Stimulated activated CD4-positive, alpha-beta T cell treated with anti-CD3 and anti-CD28 coated beads, Interleukin-1b, Interleukin-23, amount 100 ng/mL, for 48 hours (primary cell): Measurements from ENCODE around the gene NPTN.

Source experiments
- DNase-seq: peaks from one replicate; pipeline ENCODE4 v3.0.0-alpha.2; 2020

Gene NPTN

DNA sequence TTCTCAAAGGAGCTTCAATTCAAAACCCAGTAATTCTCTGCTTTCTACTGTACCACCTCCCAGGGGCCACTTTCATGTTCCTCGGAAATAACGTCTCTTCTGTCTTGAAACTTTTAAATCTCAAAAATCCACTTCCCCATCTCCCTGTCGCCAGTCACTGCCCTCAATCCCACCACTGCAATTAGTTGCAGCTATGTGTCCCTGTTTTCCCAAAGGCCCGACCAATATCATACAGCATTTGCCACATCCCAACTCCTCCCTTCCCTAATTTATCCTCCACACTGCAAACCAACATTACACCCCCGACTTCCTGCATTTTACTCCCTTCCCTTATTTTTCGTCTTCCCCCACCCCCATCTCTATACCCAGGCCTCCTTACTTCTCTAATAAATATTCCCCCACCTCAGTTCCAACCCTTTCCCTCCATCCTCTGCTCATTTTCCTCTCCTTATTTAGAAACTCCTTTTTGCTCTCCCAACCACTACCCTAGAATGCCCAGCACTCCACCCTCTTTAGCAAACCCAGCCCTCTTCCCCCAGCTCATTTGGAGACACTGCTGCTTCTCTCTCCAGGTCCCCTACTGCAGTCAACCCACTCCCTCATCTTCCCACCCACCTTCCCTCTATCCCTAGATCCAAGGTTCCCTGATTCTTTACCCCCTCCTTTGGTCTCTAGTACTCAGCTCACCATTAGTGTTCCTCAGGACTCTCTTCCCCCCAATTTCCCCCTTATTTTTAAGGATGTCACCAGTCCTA lies 1.1 kb downstream of the NPTN start:
- DNase-seq: no peak

- no peak for DNase-seq
Observed at GRCh38 chr15:73630921-73631362, 2.2 kb downstream of the NPTN start.

DNA sequence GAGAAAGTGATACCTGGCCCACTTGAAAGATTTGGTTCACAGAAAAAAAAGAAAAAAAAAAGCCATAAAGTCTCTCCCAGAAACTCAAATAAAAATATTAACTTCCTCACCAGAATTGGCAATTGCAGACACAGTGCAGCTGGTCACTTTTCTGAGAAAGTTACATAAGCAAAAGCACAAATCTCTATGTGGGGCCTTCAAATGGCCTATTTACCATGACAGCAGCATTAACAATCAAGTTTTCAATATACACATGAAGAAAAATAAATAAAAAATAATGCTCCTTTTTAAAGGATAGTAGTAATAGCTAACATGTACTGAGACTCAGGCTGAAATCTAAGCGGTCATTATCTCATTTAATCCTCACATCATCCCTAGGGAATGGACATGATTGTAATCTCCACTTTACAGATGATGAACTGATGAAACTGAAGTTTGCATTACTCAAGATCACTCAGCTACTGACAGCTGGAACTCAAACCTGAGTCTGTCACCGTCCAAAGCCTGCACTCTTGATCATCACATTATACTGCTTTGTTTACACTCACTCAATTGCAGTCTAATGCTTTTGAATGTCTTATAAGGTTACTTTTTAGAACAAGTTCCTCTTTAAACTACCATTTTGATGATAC lies 3.3 kb downstream of the NPTN start:
- DNase-seq: no peak

- no peak for DNase-seq
Observed at GRCh38 chr15:73628976-73629797, 4.0 kb downstream of the NPTN start.

GRCh38 chr15:73628102-73628501 lies 5.1 kb downstream of the NPTN start:
- DNase-seq: no peak

GRCh38 chr15:73626072-73626471 lies 7.1 kb downstream of the NPTN start:
- no peak for DNase-seq

DNA sequence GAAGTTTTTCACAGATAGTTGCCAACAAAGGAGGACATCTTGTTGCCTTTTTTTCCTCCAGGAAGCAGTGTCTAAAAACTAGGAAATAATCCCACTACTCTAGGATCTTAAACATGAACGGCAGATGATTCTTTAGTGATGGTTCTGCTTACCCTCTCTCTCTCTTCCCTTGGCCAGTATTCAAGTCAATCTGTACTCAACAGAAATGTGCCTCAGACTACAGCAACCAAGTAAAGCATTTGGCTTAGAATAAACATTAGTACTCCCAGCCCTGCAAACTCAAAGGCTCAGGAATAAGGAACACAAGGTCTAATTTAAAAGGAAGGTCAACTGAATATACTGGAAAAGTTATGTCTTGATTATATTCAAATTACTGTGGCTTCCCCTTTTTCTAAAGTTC lies 8.7 kb downstream of the NPTN start:
- no peak for DNase-seq

DNA sequence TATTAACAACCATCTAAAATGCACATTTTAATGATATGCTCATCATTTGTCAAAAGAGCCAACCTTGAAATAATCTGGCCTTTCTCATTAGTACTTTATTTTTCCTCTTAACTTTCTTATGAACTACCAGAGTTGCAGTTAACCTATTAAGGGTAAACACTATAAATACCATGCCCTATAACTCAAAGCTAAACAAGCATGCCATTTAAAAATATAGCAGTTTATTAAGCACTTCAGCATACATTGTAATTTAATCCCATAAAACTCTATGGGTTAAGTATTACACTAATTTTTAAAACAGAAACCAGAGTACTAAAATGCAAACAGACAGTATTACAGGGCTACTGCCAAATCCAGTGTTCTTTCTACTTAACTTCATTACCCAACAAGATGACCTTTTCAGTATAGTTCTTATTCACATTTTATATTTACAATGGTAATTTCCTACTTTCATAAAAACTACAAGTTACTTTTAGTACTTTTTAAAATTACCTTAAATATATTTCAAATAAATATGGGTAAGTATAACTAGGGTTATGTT lies 11.8 kb downstream of the NPTN start:
- DNase-seq: no peak

- no peak for DNase-seq
Observed at GRCh38 chr15:73620078-73620477, 13.1 kb downstream of the NPTN start.

DNA sequence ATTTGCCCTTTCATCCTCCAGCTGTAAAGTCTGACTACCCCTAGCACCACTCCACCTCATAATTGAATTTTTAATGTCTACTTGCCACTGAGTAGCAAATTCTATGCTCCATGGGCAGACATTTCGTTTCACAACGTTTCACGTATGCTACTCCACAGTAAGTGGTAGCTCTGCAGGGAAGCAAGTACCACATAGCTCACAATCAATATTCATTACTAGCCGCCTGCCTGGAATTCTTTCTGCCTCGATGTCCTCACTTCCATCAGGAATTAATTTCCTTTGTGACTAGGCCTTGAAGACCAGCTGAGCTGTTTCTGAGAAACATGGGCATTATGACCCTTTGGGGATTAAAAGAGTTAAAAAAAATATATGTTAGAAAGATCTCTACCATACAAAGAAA lies 15.3 kb downstream of the NPTN start:
- DNase-seq: no peak

GRCh38 chr15:73617301-73617831 lies 15.8 kb downstream of the NPTN start:
- DNase-seq: no peak

DNA sequence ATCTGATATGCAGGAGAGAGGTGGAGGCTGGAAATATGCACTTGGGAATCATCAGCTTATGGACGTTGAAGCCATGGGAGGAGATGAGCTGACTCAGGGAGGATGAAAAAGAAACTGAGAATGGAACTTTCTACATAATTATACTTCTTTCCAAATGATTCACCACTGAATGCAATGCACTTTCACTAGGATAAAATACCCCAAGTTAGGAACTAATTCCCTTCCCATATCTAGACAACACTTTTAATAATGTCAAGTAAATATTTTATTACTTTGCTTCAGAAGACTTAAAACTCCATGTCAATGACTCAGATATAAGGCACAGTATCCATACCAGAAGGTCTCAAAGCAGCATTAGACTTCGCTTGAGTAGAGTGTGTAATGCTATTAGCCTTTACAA lies 24.2 kb downstream of the NPTN start:
- no peak for DNase-seq

DNA sequence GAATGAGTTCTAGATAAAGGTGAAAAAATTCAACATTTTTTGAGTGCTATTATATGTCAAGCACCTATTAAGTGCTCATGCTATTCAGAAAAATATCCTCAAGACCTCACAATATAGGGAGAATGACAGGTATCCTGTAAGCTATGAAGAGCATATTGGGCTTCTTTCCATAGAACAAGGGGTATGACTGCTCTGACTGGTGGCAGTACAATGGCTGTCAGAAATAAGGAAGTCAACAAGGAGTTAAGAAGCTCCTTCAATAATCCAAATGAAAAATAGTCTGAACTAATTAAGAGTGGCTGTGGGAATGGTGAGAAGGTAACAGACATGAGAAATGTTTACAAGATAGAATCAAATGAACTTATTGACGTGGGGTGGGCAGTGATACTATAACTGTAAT lies 24.7 kb downstream of the NPTN start:
- no peak for DNase-seq

GRCh38 chr15:73607843-73608242 lies 25.3 kb downstream of the NPTN start:
- DNase-seq: no peak

GRCh38 chr15:73607405-73607804 lies 25.8 kb downstream of the NPTN start:
- no peak for DNase-seq

- no peak for DNase-seq
Observed at GRCh38 chr15:73605759-73606436, 27.3 kb downstream of the NPTN start.

GRCh38 chr15:73604477-73604876 lies 28.7 kb downstream of the NPTN start:
- no peak for DNase-seq

DNA sequence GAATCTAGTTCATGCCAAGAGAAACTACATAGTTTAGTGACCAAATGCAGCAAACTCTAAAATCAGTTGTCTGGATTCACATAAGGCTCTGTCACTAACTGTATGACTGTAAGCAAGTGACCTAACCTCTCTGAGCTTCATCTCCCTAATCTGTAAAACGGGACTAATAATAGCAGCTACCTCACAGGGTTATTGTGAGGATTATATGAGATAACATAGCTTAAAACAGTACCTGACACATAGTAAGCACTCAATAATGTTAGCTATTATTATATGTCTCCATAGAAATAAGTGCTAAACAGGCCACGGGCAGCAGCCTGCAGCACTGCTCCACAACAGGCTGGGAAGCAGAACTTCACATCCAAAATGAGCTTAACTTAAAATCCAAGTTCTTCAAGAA lies 30.2 kb downstream of the NPTN start:
- no peak for DNase-seq

DNA sequence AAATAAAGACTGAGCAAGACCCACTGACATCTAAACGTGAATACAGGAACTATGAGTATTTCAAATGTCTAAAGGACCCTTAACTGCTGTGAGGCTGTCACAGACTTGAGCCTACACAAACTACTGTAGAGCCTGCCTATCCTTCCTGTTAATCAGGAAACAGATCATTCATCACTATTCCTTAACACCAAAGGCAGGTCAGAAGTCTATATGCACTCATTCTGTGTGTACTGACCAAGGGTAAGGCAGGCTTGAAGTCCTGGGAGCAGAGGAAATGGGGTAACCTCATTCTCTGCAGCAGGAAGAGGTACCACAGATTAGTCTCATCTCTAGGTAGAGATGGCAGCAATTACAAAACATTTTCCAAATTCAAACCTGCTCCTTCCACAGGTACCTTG lies 30.7 kb downstream of the NPTN start:
- DNase-seq: no peak

- no peak for DNase-seq
Observed at GRCh38 chr15:73601451-73602445, 31.4 kb downstream of the NPTN start.
